Psoas muscle (tissue), 8 donors: ENCODE data around the gene TSPAN11. TPM values are rescaled to one million over a fixed set of nuclear protein-coding genes. Genes with fewer than 3 reads are reported as not detected.

Experiments used
- ATAC-seq, 4 donors: fragments of 200-7000 bp; cut with Tn5 transposase; one replicate each; pipeline ENCODE4 v1.9.1; 2020; ENCODE audit warnings: moderate library complexity in 3 of 4, mild to moderate bottlenecking in 2 of 4
- DNase-seq, 2 donors: peaks; one replicate each; pipeline ENCODE4 v3.0.0-alpha.2; 2020
- H3K27ac ChIP-seq: fragments of 200-600 bp; one replicate; pipeline ENCODE4 v1.8.0; 2022
- H3K27me3 ChIP-seq, 3 donors: fragments of 200-600 bp in 1 of 3; one replicate each; pipeline versions ENCODE4 v1.6.1 to v1.8.0; 2013 to 2022; ENCODE audit warnings: low read length in 2 of 3, mild to moderate bottlenecking in 2 of 3, moderate library complexity in 1 of 3; ENCODE audit not compliant: insufficient read depth in 3 of 3
- H3K36me3 ChIP-seq, 2 donors: fragments of 200-600 bp in 1 of 2; one replicate each; pipeline versions ENCODE4 v1.6.1 to v1.8.0; 2013 to 2022; ENCODE audit warnings: low read depth in 1 of 2, mild to moderate bottlenecking in 1 of 2, moderate library complexity in 1 of 2; ENCODE audit not compliant: insufficient read depth in 1 of 2
- H3K4me1 ChIP-seq: fragments of 200-600 bp; one replicate; pipeline ENCODE4 v1.8.0; 2022
- H3K4me3 ChIP-seq: fragments of 200-600 bp; one replicate; pipeline ENCODE4 v1.8.0; 2022; ENCODE audit warnings: mild to moderate bottlenecking
- H3K9me3 ChIP-seq: fragments of 200-600 bp; one replicate; pipeline ENCODE4 v1.8.0; 2022
- WGBS, 3 donors: extraction: QIAGEN DNeasy Blood & Tissue Kit; methylation state at CpG; one replicate each; pipeline versions ENCODE4 v1.1.6 to v1.1.7; 2013; 5-methylcytosine and 5-hydroxymethylcytosine counted together
- intact Hi-C, 2 donors: fragments of 100-400 bp; cut with DNase I; formaldehyde crosslinking; loops; one replicate each; pipeline versions ENCODE4 v1.11.0 to v1.14.2; 2022
- polyA plus RNA-seq, 3 donors: library from polyadenylated mRNA; stranded (reverse); fragments of 200-250 nt; gene quantifications; one replicate each; pipeline ENCODE4 v1.2.3, GENCODE V29; 2013
- total RNA-seq, 4 donors: library from RNA; stranded (reverse); fragmentation: NEBNext Ultra II Directional in 2 of 4; extraction: Animal tissue kit (Norgen Biotek cat#: 25700) in 2 of 4; gene quantifications; one replicate each; pipeline versions ENCODE4 v1.2.1 to v1.2.4, GENCODE V29; 2021 to 2023
- TF ChIP-seq, protein P1 (sequence below): fragments of 200-600 bp; IDR thresholded peaks from one replicate; pipeline ENCODE4 v1.8.0; 2022; ENCODE audit warnings: antibody characterized with exemption
- donor health status: healthy with polysubstance abuse.
- donor health status: DM: no; HTN: no; CAD: no; lungs with moderate emphysema.
- donor health status: Bipolar disorder and iron deficiency.
- donor health status: healthy.
- donor health status: DM: yes; HTN: yes; CAD: no.
- donor health status: DM: no; HTN: no; CAD: no.
- donor health status: DM: no; HTN: no; CAD: no.
- donor health status: DM: yes; HTN: yes; CAD: no.

TSPAN11 gene
- total and polyA plus RNA-seq, 7 donors, result 0.05 to 0.24 (median 0.14) TPM; not detected in 1

- TF ChIP-seq, protein P1, sequence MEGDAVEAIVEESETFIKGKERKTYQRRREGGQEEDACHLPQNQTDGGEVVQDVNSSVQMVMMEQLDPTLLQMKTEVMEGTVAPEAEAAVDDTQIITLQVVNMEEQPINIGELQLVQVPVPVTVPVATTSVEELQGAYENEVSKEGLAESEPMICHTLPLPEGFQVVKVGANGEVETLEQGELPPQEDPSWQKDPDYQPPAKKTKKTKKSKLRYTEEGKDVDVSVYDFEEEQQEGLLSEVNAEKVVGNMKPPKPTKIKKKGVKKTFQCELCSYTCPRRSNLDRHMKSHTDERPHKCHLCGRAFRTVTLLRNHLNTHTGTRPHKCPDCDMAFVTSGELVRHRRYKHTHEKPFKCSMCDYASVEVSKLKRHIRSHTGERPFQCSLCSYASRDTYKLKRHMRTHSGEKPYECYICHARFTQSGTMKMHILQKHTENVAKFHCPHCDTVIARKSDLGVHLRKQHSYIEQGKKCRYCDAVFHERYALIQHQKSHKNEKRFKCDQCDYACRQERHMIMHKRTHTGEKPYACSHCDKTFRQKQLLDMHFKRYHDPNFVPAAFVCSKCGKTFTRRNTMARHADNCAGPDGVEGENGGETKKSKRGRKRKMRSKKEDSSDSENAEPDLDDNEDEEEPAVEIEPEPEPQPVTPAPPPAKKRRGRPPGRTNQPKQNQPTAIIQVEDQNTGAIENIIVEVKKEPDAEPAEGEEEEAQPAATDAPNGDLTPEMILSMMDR, result no peak
- no peak for ATAC-seq
- intact Hi-C loops, result no loop called here
Observed at GRCh38 chr12:30932881-30933280, 6.3 kb downstream of the TSPAN11 start.

DNA sequence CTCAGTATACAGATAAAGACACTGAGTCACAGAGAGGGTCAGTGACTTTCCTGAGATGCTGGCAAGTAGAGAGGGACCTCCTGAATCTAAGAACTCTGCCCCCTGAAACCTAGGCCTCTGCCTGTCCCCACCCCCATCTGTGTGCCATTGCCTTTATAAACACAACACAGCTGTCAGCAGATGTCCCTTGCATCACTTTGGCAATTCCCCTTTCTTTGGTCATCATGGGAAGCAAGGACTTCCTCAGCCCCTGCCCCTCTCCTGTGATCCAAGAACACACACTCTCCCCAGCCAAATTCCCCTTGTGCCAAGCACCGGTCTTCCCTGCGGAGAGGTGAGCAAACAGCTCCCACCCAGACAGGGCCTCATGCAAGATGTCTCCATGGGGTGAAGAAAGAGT, 8.3 kb downstream of the TSPAN11 start:
- Histone ChIP-seq H3K4me3 (no peak overlapping the region), H3K27ac (no peak overlapping the region), H3K27me3 (peaks cover 0 to 2% (median 0%) of the 10 kb centered on the region in 3 donors), H3K36me3 (no peaks in the 10 kb centered on the region), H3K9me3 (no peaks in the 10 kb centered on the region), H3K4me1 (no peaks in the 10 kb centered on the region)
- TF ChIP-seq, protein P1, result no peak
- DNase-seq (no peak), ATAC-seq (no peak)
- intact Hi-C loops, result no loop called here
- WGBS, 3 donors, result 84 to 98% (median 94%) methylated on average over 2 of the region's 2 CpGs

More at GRCh38 chr12:30932881-30933280, 6.3 kb downstream of the TSPAN11 start:
- DNase-seq, result no peak
- Histone ChIP-seq H3K27me3 (peaks cover 0 to 8% (median 4%) of the 10 kb centered on the region in 3 donors), H3K9me3 (no peaks in the 10 kb centered on the region), H3K4me3 (no peak overlapping the region), H3K4me1 (no peaks in the 10 kb centered on the region), H3K36me3 (no peaks in the 10 kb centered on the region), H3K27ac (no peak overlapping the region)
- 57 to 72% (median 58%) methylated on average over 3 of the region's 3 CpGs for WGBS, 3 donors

GRCh38 chr12:30936036-30936435, 9.5 kb downstream of the TSPAN11 start:
- TF ChIP-seq, protein P1, result no peak
- DNase-seq, result no peak
- no peaks in the 10 kb centered on the region for H3K9me3 ChIP-seq

GRCh38 chr12:30939234-30939633, 12.7 kb downstream of the TSPAN11 start:
- Histone ChIP-seq H3K36me3 (no peaks in the 10 kb centered on the region), H3K27me3 (no peaks in the 10 kb centered on the region), H3K9me3 (no peaks in the 10 kb centered on the region), H3K4me1 (no peaks in the 10 kb centered on the region), H3K4me3 (no peak overlapping the region), H3K27ac (no peak overlapping the region)
- TF ChIP-seq, protein P1, result no peak
- 87 to 93% (median 89%) methylated on average over 4 of the region's 4 CpGs for WGBS, 3 donors
- no peak for DNase-seq
- no peak for ATAC-seq
- intact Hi-C loops, result no loop called here

More at GRCh38 chr12:30936036-30936435, 9.5 kb downstream of the TSPAN11 start:
- Histone ChIP-seq H3K27me3 (no peaks in the 10 kb centered on the region), H3K36me3 (no peaks in the 10 kb centered on the region), H3K27ac (no peak overlapping the region), H3K4me3 (no peak overlapping the region), H3K4me1 (no peaks in the 10 kb centered on the region)
- intact Hi-C loops, result no loop called here
- no peak for ATAC-seq
- WGBS, 3 donors, result 45 to 47% (median 46%) methylated on average over 2 of the region's 2 CpGs

DNA sequence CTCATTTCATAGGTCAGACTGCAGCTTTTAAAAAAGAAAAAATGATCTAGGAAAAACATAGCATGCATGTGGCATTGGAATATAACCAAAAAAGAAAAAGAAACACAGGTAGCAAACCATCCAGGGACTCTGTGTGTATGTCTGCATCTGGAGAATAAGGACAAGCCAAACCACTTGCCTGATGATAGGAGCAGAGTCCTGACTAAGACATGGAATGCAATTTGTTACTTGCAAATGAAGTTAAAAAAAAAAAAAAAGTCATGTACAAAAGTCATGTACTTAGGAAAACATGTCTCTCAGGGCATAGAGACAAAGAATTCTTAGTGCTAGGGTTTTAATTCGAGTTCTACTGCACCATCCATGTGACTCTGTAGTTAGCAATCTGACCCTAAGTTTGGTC, 15.9 kb downstream of the TSPAN11 start:
- intact Hi-C loops, result no loop called here
- Histone ChIP-seq H3K36me3 (no peaks in the 10 kb centered on the region), H3K4me1 (no peaks in the 10 kb centered on the region), H3K27ac (no peak overlapping the region), H3K4me3 (no peak overlapping the region), H3K9me3 (no peaks in the 10 kb centered on the region), H3K27me3 (no peaks in the 10 kb centered on the region)
- TF ChIP-seq, protein P1, result no peak
- ATAC-seq (no peak), DNase-seq (no peak)
- 80 to 85% (median 81%) methylated on average over 1 of the region's 1 CpG for WGBS, 3 donors
